Measurements from ENCODE around the gene SUMO1.
"Not testable (repeated sequence)": the region's sequence is repeated elsewhere in the genome, so short reads cannot be mapped to it uniquely, and the experiment has no call there.

SUMO1 gene

GRCh38 chr2:202247710-202248109, 9.3 kb upstream of the SUMO1 start:
- DNase-seq (ENCODE audit: low spot score in 2 of 2); H3K4me3 ChIP-seq; H3K27me3 ChIP-seq (ENCODE audit: low read depth); H3K36me3 ChIP-seq (replicated peaks); H3K4me1 ChIP-seq; in situ Hi-C loops (cut with MboI; ENCODE audit: low sequenced_read_pairs); H3K9me3 ChIP-seq: not testable (repeated sequence)

- Histone ChIP-seq H3K4me1 (peaks cover 13% of the 10 kb centered on the region), H3K9me3 (no peaks in the 10 kb centered on the region), H3K27me3 (ENCODE audit: low read depth) (no peaks in the 10 kb centered on the region), H3K36me3 (replicated peaks) (peaks cover 6% of the 10 kb centered on the region), H3K4me3 (peak overlapping the region; percentile 82)
- DNase-seq (ENCODE audit: low spot score in 2 of 2) = peak; percentile 28 to 66
- in situ Hi-C loops (cut with MboI; ENCODE audit: low sequenced_read_pairs) = no loop called here
Observed at GRCh38 chr2:202237787-202238233, 587 bp downstream of the SUMO1 start.

GRCh38 chr2:202221873-202222272, 16.5 kb downstream of the SUMO1 start:
- Histone ChIP-seq H3K9me3 (no peaks in the 10 kb centered on the region), H3K4me1 (peaks cover 21% of the 10 kb centered on the region), H3K4me3 (no peak overlapping the region), H3K27me3 (ENCODE audit: low read depth) (no peaks in the 10 kb centered on the region), H3K36me3 (replicated peaks) (peaks cover 28% of the 10 kb centered on the region)
- in situ Hi-C loops (cut with MboI; ENCODE audit: low sequenced_read_pairs) = no loop called here
- no peak for DNase-seq (ENCODE audit: low spot score in 2 of 2)

GRCh38 chr2:202215179-202215578, 23.2 kb downstream of the SUMO1 start:
- H3K36me3 ChIP-seq (replicated peaks) = peaks cover 31% of the 10 kb centered on the region
- H3K4me3 ChIP-seq = no peak overlapping the region
- H3K4me1 ChIP-seq = peaks cover 3% of the 10 kb centered on the region
- in situ Hi-C loops (cut with MboI; ENCODE audit: low sequenced_read_pairs) = no loop called here
- H3K9me3 ChIP-seq = no peaks in the 10 kb centered on the region
- no peaks in the 10 kb centered on the region for H3K27me3 ChIP-seq (ENCODE audit: low read depth)
- no peak for DNase-seq (ENCODE audit: low spot score in 2 of 2)

- H3K27me3 ChIP-seq (ENCODE audit: low read depth) = no peaks in the 10 kb centered on the region
- in situ Hi-C loops (cut with MboI; ENCODE audit: low sequenced_read_pairs) = no loop called here
- peaks cover 38% of the 10 kb centered on the region for H3K36me3 ChIP-seq (replicated peaks)
- H3K4me3 ChIP-seq = no peak overlapping the region
- DNase-seq (ENCODE audit: low spot score in 2 of 2) = peak in 1 of 2 experiments; percentile 51
- H3K9me3 ChIP-seq = no peaks in the 10 kb centered on the region
- H3K4me1 ChIP-seq = 0 out of 2 replicates have a peak, but pooled peaks cover 4% of the 10 kb centered on the region
Observed at GRCh38 chr2:202208526-202208925, 29.9 kb downstream of the SUMO1 start.

GRCh38 chr2:202204855-202205254, 33.5 kb downstream of the SUMO1 start:
- Histone ChIP-seq H3K27me3 (ENCODE audit: low read depth) (no peaks in the 10 kb centered on the region), H3K4me3 (no peak overlapping the region), H3K9me3 (no peaks in the 10 kb centered on the region), H3K36me3 (replicated peaks) (peaks cover 30% of the 10 kb centered on the region), H3K4me1 (0 out of 2 replicates have a peak, but pooled peaks cover 4% of the 10 kb centered on the region)
- no peak for DNase-seq (ENCODE audit: low spot score in 2 of 2)
- in situ Hi-C loops (cut with MboI; ENCODE audit: low sequenced_read_pairs) = no loop called here

- in situ Hi-C loops (cut with MboI; ENCODE audit: low sequenced_read_pairs) = no loop called here
- DNase-seq (ENCODE audit: low spot score in 2 of 2) = no peak
- H3K4me1 ChIP-seq = peaks cover 6% of the 10 kb centered on the region
Observed at GRCh38 chr2:202203348-202203747, 35.0 kb downstream of the SUMO1 start.

GRCh38 chr2:202201220-202202160, 36.9 kb downstream of the SUMO1 start:
- H3K36me3 ChIP-seq (replicated peaks) = peaks cover 13% of the 10 kb centered on the region
- H3K4me1 ChIP-seq = peaks cover 10% of the 10 kb centered on the region
- no peaks in the 10 kb centered on the region for H3K27me3 ChIP-seq (ENCODE audit: low read depth)
- no peak overlapping the region for H3K4me3 ChIP-seq
- DNase-seq (ENCODE audit: low spot score in 2 of 2) = no peak
- H3K9me3 ChIP-seq = no peaks in the 10 kb centered on the region
- in situ Hi-C loops (cut with MboI; ENCODE audit: low sequenced_read_pairs) = no loop called here

More at GRCh38 chr2:202203348-202203747, 35.0 kb downstream of the SUMO1 start:
- H3K36me3 ChIP-seq (replicated peaks) = peaks cover 30% of the 10 kb centered on the region
- H3K27me3 ChIP-seq (ENCODE audit: low read depth) = no peaks in the 10 kb centered on the region
- no peak overlapping the region for H3K4me3 ChIP-seq
- H3K9me3 ChIP-seq = no peaks in the 10 kb centered on the region

GRCh38 chr2:202196727-202197126, 41.7 kb downstream of the SUMO1 start:
- peaks cover 10% of the 10 kb centered on the region for H3K4me1 ChIP-seq
- H3K36me3 ChIP-seq (replicated peaks) = no peaks in the 10 kb centered on the region
- no peaks in the 10 kb centered on the region for H3K9me3 ChIP-seq
- no peak overlapping the region for H3K4me3 ChIP-seq
- no peak for DNase-seq (ENCODE audit: low spot score in 2 of 2)
- no peaks in the 10 kb centered on the region for H3K27me3 ChIP-seq (ENCODE audit: low read depth)
- in situ Hi-C loops (cut with MboI; ENCODE audit: low sequenced_read_pairs) = loop anchor here (25.0 kb wide), 2 partner anchors 409 to 934 kb away; partner anchors contain the start of genes ALS2 and CASP8

GRCh38 chr2:202194418-202194817, 44.0 kb downstream of the SUMO1 start:
- Histone ChIP-seq H3K9me3 (no peaks in the 10 kb centered on the region), H3K4me3 (no peak overlapping the region), H3K4me1 (peaks cover 10% of the 10 kb centered on the region), H3K27me3 (ENCODE audit: low read depth) (no peaks in the 10 kb centered on the region), H3K36me3 (replicated peaks) (no peaks in the 10 kb centered on the region)
- in situ Hi-C loops (cut with MboI; ENCODE audit: low sequenced_read_pairs) = loop anchor here (25.0 kb wide), 2 partner anchors 407 to 932 kb away; partner anchors contain the start of genes ALS2 and CASP8
- DNase-seq (ENCODE audit: low spot score in 2 of 2) = no peak

- Histone ChIP-seq H3K36me3 (replicated peaks) (no peaks in the 10 kb centered on the region), H3K4me1 (peaks cover 10% of the 10 kb centered on the region), H3K27me3 (ENCODE audit: low read depth) (no peaks in the 10 kb centered on the region), H3K9me3 (no peaks in the 10 kb centered on the region), H3K4me3 (no peak overlapping the region)
- in situ Hi-C loops (cut with MboI; ENCODE audit: low sequenced_read_pairs) = loop anchor here (25.0 kb wide), 2 partner anchors 407 to 932 kb away; partner anchors contain the start of genes ALS2 and CASP8
- no peak for DNase-seq (ENCODE audit: low spot score in 2 of 2)
Observed at GRCh38 chr2:202193881-202194353, 44.5 kb downstream of the SUMO1 start.

GRCh38 chr2:202193305-202193704, 45.1 kb downstream of the SUMO1 start:
- DNase-seq (ENCODE audit: low spot score in 2 of 2) = no peak
- H3K4me3 ChIP-seq = no peak overlapping the region
- peaks cover 4% of the 10 kb centered on the region for H3K4me1 ChIP-seq
- no peaks in the 10 kb centered on the region for H3K36me3 ChIP-seq (replicated peaks)
- no peaks in the 10 kb centered on the region for H3K9me3 ChIP-seq
- in situ Hi-C loops (cut with MboI; ENCODE audit: low sequenced_read_pairs) = loop anchor here (25.0 kb wide), 2 partner anchors 406 to 931 kb away; partner anchors contain the start of genes ALS2 and CASP8
- H3K27me3 ChIP-seq (ENCODE audit: low read depth) = no peaks in the 10 kb centered on the region

GRCh38 chr2:202187570-202187969, 50.8 kb downstream of the SUMO1 start:
- Histone ChIP-seq H3K9me3 (no peaks in the 10 kb centered on the region), H3K4me3 (no peak overlapping the region), H3K36me3 (replicated peaks) (no peaks in the 10 kb centered on the region), H3K4me1 (peaks cover 3% of the 10 kb centered on the region), H3K27me3 (ENCODE audit: low read depth) (no peaks in the 10 kb centered on the region)
- in situ Hi-C loops (cut with MboI; ENCODE audit: low sequenced_read_pairs) = loop anchor here (25.0 kb wide), 2 partner anchors 400 to 925 kb away; partner anchors contain the start of genes ALS2 and CASP8
- DNase-seq (ENCODE audit: low spot score in 2 of 2) = no peak
